Loucy (cell line): ENCODE measurements around the gene COL20A1.

Experiments
- CTCF ChIP-seq: fragments of 200-600 bp; sonication (generic); conservative IDR thresholded peaks from 2 replicates; pipeline ENCODE4 v1.5.1; 2014; ENCODE audit warnings: mild to moderate bottlenecking, antibody characterized with exemption, low read length
- EZH2phosphoT487 ChIP-seq: fragments of 200-600 bp; IDR thresholded peaks from 2 replicates; pipeline ENCODE4 v1.6.1; 2018; ENCODE audit warnings: antibody characterized with exemption, mild to moderate bottlenecking, moderate library complexity, borderline replicate concordance

DNA sequence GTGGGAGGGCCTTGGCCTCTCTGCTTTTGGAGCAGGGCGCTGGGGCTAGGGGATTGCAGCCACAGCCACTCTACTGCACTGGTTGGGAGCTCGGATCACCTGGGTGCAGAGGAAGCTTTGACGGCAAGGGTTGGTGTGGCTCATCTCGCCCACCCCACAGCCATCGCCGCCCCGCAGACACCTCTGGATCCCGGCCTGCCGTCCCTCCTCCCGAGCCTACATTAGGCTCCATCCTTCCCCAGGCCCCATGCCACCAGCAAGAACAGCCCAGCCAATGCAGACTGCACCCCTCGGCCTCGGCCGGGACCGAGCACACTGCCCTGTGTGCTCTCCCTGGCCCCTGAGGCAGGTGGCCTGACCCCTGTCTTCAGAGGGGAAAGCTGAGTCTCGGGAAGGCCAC, 32.5 kb upstream of the COL20A1 start:
- TF ChIP-seq CTCF (no peak), EZH2phosphoT487 (no peak)
